Measurements from ENCODE around the gene CD226.

- no peak for TF ChIP-seq CTCF (IDR thresholded peaks at IDR 0.05)
- TF ChIP-seq ZFX (IDR thresholded peaks at IDR 0.05; ENCODE audit: borderline replicate concordance), result no peak
Observed at GRCh38 chr18:69900941-69901340, 46.7 kb downstream of the CD226 start.

Measured in 22Rv1 (cell line).